ENCODE data around the gene IPPK.
A peak's percentile ranks its signal among the peaks of the same experiment; 100 is the strongest.

GRCh38 chr9:92599938-92600461 is 69.9 kb downstream of the IPPK start:
- TF ChIP-seq POLR2A (IDR thresholded peaks at IDR 0.05) (no peak), CTCF (IDR thresholded peaks at IDR 0.05) (no peak), POLR2AphosphoS5 (IDR thresholded peaks at IDR 0.05; ENCODE audit: insufficient read depth in 1 of 2, low read depth in 1 of 2) (peak in 1 of 2 donors; percentile 7)
